NCI-H1930 (cell line): ENCODE data around the gene CBLC.
"Not testable (repeated sequence)": the region's sequence is repeated elsewhere in the genome, so short reads cannot be mapped to it uniquely, and the experiment has no call there.

Experiments used
- DNase-seq, 2 experiments: peaks; one replicate each; lab custom pipeline; 2025; lab: John Stamatoyannopoulos, UW

The CBLC gene

DNA sequence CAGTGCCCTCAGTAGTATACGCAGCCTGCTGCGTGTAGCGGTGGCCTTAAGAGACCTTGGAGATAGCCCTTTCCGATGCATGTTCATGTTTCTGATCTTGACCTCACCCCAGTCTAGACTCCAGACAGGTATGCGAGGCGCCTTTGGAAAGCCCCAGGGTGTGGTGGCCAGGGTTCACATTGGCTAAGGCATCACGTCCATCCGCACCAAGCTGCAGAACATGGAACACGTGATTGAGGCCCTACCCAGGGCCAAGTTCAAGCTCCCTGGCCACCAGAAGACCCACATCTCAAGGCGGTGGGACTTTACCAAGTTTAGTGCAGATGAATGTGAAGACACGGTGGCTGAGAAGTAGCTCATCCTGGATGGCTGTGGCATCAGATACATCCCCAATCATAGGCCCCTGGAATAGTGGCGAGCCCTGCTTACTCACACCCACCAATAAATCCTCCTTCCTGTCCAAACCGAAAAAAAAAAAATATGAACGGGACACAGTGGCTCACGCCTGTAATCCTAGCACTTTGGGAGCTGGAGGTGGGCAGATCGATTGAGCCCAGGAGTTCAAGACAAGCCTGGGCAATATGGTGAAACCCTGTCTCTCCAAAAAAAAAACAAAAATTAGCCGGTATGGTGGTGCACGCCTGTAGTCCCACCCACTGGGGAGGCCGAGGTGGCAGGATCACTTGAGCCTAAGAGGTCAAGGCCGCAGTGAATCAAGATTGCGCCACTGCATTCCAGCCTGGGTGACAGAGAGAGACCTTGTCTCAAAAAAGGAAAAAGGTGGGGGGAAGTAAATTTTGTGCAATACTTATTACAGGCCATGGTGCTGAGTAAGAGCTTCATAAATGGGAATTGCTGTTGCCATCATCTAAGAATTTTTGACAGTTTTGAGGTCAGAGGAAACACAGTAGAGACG, 12.4 kb upstream of the CBLC start:
- DNase-seq = no peak

GRCh38 chr19:44765949-44766335, 11.7 kb upstream of the CBLC start:
- DNase-seq = no peak

DNA sequence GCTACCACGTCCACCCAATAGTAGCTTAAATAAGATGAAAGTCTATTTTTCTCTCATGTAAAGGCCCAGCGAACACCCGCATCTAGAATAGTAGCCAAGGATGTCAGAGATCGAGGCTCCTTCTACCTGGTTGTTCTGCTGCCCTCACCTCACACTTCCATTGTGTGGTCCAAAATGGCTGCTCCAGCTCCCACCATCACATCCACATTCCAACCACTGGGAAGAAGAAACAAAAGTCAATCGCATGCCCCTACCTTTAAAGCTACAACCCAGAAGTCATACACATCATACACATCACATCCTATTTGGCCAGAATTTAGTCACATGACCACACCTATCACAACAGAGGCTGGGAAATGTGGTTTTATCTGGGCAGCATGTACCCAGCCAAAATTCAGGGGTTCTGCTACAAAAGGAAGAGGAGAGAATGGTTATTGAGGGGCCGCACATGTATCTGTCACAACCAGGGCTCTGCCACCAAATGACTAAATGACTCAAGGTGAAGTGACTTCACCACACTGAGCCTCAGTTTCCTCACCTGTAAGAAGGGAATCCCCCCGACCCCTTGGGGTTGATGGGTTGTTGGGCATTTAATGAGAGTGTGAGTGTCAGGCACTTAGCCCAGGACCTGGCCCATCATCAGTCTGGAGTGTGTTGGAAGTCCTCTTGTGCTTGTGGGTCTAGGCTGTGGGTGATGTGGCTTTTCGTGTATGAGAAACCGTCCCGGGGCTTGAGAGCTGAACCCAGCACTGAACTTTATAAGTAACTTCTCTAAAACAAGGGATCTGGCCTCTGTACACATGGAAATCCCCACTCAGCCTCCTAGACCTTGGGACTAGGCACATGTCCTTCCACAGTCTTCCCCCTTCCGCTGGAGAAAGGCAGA, 10.2 kb upstream of the CBLC start:
- no peak for DNase-seq

DNA sequence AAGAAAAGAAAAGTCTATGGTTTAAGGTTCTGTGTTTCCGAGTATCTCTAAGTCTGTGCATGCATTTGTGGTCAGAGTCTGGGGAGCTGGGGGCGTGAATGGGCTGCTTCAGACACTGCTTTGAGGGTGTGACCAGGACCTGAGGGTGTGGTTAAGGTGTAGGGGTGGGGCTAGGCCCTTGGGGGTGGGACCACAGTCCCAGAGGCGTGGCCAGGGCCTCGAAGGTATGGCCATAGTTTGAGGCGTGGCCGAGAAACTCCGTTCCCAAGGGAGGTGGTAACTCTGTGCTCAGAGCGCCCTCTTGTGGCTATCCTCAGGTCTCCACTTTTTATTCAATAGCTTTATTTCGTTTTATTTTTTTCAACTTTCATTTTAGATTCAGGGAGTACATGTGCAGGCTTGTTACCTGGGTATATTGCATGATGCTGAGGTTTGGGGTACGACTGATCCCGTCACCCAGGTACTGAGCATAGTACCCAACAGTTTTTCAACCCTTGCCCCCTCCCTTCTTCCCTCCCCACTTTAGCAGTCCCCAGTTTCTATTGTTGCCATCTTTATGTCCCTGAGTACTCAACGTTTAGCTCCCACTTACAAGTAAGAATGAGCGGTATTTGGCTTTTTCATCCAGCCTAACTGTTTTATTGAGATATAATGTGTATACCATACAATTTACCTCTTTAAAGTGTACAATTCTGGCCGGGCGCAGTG, 7.0 kb upstream of the CBLC start:
- peak; percentile 81 to 82 for DNase-seq

DNA sequence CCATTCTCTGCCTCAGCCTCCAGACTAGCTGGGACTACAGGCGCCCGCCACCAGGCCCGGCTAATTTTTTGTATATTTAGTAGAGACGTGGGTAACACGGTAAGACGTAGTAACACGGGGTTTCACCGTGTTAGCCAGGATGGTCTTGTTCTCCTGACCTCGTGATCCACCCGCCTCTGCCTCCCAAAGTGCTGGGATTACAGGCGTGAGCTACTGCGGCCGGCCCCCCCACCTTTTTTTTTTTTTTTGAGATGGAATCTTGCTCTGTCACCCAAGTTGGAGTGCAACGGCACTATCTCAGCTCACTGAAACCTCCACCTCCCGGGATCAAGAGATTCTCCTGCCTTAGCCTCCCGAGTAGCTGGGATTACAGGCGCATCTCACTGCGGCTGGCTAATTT, 5.5 kb upstream of the CBLC start:
- not testable (repeated sequence) for DNase-seq

DNA sequence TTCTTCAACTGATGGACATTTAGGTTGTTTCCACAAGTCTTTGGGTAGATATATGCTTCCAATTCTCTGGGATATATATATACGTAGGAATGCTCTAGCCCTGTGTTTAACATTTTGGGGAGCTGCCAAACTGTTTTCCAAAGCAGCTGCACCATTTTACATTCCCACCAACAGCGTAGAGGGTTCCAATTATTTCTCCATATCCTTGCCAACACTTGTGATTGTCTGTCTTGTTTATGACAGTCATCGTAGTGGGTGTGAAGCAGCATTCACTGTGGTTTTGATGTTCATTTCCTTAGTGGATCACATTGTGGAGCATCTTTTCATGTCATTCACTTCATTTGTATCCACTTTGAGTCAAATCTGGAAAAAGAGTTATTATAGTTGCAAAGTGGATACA, 4.7 kb upstream of the CBLC start:
- DNase-seq = no peak

- DNase-seq = no peak
These were observed 1.9 kb upstream of the CBLC start for GRCh38 chr19:44775676-44776240.

- no peak for DNase-seq
These were observed 1.1 kb upstream of the CBLC start for GRCh38 chr19:44776402-44777096.

DNA sequence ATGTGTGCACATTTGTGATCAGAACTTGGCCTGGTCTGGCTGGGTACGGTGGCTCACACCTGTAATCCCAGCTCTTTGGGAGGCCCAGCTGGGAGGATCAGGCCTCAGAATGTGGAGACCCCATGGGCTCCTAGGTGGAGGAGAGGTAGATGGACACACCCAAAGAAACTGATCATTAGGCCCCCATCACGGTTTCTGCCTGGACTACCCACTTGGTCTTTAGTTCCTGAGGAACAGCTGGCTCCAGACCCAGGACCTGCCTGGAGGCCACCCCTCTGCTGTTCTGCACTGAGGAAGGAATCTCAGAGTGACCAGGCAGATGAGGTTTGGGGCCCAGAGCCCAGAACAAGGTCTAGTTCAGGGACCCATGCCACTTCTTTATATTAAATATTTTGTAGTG, 1.5 kb downstream of the CBLC start:
- no peak for DNase-seq

DNA sequence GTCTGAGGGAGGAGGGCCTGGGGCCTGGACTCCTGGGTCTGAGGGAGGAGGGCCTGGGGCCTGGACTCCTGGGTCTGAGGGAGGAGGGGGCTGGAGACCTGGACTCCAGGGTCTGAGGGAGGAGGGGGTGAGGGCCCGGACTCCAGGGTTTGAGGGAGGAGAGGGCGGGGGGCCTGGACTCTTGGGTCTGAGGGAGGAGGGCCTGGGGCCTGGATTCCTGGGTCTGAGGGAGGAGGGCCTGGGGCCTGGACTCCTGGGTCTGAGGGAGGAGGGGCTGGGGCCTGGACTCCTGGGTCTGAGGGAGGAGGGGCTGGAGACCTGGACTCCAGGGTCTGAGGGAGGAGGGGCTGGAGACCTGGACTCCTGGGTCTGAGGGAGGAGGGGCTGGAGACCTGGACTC, 4.0 kb downstream of the CBLC start:
- not testable (repeated sequence) for DNase-seq

- no peak for DNase-seq
These were observed 5.0 kb downstream of the CBLC start for GRCh38 chr19:44782729-44783128.

GRCh38 chr19:44783545-44783944, 5.9 kb downstream of the CBLC start:
- DNase-seq = no peak

- no peak for DNase-seq
These were observed 7.6 kb downstream of the CBLC start for GRCh38 chr19:44785271-44785670.

DNA sequence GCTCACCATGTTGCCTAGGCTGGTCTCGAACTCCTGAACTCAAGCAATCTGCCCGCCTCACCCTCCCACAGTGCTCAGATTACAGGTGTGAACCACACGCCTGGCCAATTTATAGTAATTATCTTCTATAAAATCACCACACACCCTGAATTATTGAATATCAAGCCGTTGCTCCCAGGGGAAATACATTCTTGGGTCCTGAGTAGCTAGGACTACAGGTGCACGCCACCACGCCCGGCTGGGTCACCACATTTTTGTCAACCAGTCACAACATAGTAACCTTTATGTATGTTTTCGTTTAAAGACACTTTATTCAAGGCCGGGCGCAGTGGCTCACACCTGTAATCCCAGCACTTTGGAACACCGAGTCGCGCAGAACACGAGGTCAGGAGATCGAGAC, 8.3 kb downstream of the CBLC start:
- no peak for DNase-seq

GRCh38 chr19:44788971-44789370, 11.3 kb downstream of the CBLC start:
- no peak for DNase-seq

GRCh38 chr19:44789943-44790483, 12.3 kb downstream of the CBLC start:
- no peak for DNase-seq

DNA sequence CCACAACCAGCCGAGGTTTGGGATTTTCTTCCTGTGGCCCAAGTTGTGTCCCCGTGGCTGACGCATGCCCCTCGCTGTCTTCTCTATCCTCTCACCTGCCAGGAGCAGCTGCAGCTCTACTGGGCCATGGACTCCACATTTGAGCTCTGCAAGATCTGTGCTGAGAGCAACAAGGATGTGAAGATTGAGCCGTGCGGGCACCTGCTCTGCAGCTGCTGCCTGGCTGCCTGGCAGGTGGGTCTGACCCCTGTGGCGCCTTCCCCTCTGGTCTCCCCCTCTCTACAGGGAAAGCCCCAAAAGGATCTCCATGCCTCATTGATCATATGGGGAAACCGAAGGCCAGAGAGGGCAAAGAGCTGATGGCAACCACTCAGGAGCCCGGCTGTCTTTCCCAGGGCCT, 14.6 kb downstream of the CBLC start:
- DNase-seq = no peak

GRCh38 chr19:44794610-44795009, 16.9 kb downstream of the CBLC start:
- no peak for DNase-seq

DNA sequence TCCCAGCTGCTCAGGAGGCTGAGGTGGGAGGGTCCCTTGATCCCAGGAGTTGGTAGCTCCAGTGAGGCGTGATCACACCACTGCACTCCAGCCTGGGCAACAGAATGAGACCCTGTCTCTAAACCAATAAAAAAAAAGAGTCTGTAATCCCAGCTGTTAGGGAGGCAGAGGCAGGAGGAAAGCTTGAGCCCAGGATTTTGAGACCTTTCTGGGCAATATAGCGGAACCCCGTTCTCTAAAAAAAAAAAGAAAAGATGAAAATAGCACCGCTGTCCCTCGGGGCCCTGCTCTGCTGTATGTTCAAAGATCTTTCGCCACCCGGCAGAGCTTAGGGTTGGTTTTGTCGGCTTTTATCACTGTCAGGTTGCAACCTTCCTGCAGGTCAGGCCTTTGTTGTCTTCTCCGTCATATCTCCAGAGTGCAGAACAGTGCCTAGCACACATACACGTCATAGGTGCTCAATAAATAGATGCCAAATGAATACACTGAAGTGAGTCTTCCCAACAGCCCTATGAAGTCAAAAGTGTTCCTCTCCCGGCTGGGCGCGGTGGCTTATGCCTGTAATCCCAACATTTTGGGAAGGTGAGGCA, 17.8 kb downstream of the CBLC start:
- DNase-seq = no peak

GRCh38 chr19:44796701-44797115, 19.0 kb downstream of the CBLC start:
- no peak for DNase-seq
